ENCODE results near the gene TMEM150B. TPM values are rescaled to one million over a fixed set of nuclear protein-coding genes. Genes with fewer than 3 reads are reported as not detected.
A peak's percentile ranks its signal among the peaks of the same experiment; 100 is the strongest.

TMEM150B gene
- polyA plus RNA-seq, 3 donors: 10.1 to 65.6 (median 11.2) TPM

- Mint-ChIP-seq H3K27ac (no peak overlapping the region), H3K9me3 (peaks cover 0 to 5% (median 0%) of the 10 kb centered on the region in 7 donors), H3K36me3 (no peaks in the 10 kb centered on the region), H3K4me1 (no peaks in the 10 kb centered on the region), H3K4me3 (no peak overlapping the region), H3K27me3 (ENCODE audit: low read depth in 3 of 3) (peaks cover 16 to 25% (median 19%) of the 10 kb centered on the region in 3 donors)
- no peaks in the 10 kb centered on the region for H3K4me1 ChIP-seq (ENCODE audit: control insufficient read depth in 1 of 2, insufficient read depth in 2 of 2, low read length in 2 of 2)
- no peak for DNase-seq
- no peaks in the 10 kb centered on the region for H3K9me3 ChIP-seq (replicated peaks in 1 of 2; ENCODE audit: control insufficient read depth in 1 of 2, insufficient read depth in 1 of 2, low read length in 2 of 2)
- H3K36me3 ChIP-seq (replicated peaks in 1 of 2; ENCODE audit: control insufficient read depth in 1 of 2, insufficient read depth in 2 of 2, low read length in 2 of 2): no peaks in the 10 kb centered on the region
- H3K4me3 ChIP-seq (replicated peaks in 1 of 3; ENCODE audit: low read depth in 2 of 3, low read length in 3 of 3): no peak overlapping the region
- no peak overlapping the region for H3K4me2 ChIP-seq (replicated peaks; ENCODE audit: extremely low read depth, low read length, poor library complexity, severe bottlenecking)
- TF ChIP-seq CTCF (IDR thresholded peaks at IDR 0.05): no peak
- 95% methylated on average over 18 of the region's 21 CpGs for WGBS (ENCODE audit: insufficient coverage)
- peaks cover 0 to 8% of the 10 kb centered on the region in 2 donors for H3K27me3 ChIP-seq (ENCODE audit: control insufficient read depth in 2 of 2, insufficient read depth in 2 of 2, low read length in 2 of 2)
- H3K27ac ChIP-seq (ENCODE audit: low read depth in 1 of 2, low read length in 2 of 2): no peak overlapping the region
- intact Hi-C loops (cut with micrococcal nuclease): loop anchor here in 1 of 2 donors (5.0 kb wide), 1 partner anchor 35 kb away; no protein-coding TSS in a partner anchor
- no peaks in the 10 kb centered on the region for H4K20me1 ChIP-seq (ENCODE audit: insufficient read depth, low read length)
- H2AFZ ChIP-seq (ENCODE audit: insufficient read depth, low read depth, low read length, poor library complexity, severe bottlenecking): no peak overlapping the region
- no peak overlapping the region for H3K9ac ChIP-seq (ENCODE audit: insufficient read depth, low read length, poor library complexity, severe bottlenecking)
- no peaks in the 10 kb centered on the region for H3K79me2 ChIP-seq (ENCODE audit: insufficient read depth, low read length)
These were observed 37.6 kb downstream of the TMEM150B start for GRCh38 chr19:55287361-55288079.

GRCh38 chr19:55285229-55285890 is 39.8 kb downstream of the TMEM150B start:
- H3K27me3 ChIP-seq (ENCODE audit: control insufficient read depth in 2 of 2, insufficient read depth in 2 of 2, low read length in 2 of 2): peaks cover 0 to 8% of the 10 kb centered on the region in 2 donors
- Mint-ChIP-seq H3K9me3 (peaks cover 0 to 5% (median 0%) of the 10 kb centered on the region in 7 donors), H3K27ac (no peak overlapping the region), H3K27me3 (ENCODE audit: low read depth in 3 of 3) (peaks cover 16 to 25% (median 19%) of the 10 kb centered on the region in 3 donors), H3K4me1 (peaks cover 11% of the 10 kb centered on the region), H3K4me3 (no peak overlapping the region), H3K36me3 (no peaks in the 10 kb centered on the region)
- H3K9me3 ChIP-seq (replicated peaks in 1 of 2; ENCODE audit: control insufficient read depth in 1 of 2, insufficient read depth in 1 of 2, low read length in 2 of 2): no peaks in the 10 kb centered on the region
- no peaks in the 10 kb centered on the region for H3K79me2 ChIP-seq (ENCODE audit: insufficient read depth, low read length)
- DNase-seq: no peak
- TF ChIP-seq CTCF (IDR thresholded peaks at IDR 0.05): no peak
- H3K4me1 ChIP-seq (ENCODE audit: control insufficient read depth in 1 of 2, insufficient read depth in 2 of 2, low read length in 2 of 2): peaks cover 5 to 6% of the 10 kb centered on the region in 2 donors
- intact Hi-C loops (cut with micrococcal nuclease): loop anchor here in 1 of 2 donors (5.0 kb wide), 1 partner anchor 33 kb away; no protein-coding TSS in a partner anchor
- H3K27ac ChIP-seq (ENCODE audit: low read depth in 1 of 2, low read length in 2 of 2): no peak overlapping the region
- H3K9ac ChIP-seq (ENCODE audit: insufficient read depth, low read length, poor library complexity, severe bottlenecking): peak overlapping the region; percentile 4
- 82% methylated on average over 15 of the region's 18 CpGs for WGBS (ENCODE audit: insufficient coverage)
- no peaks in the 10 kb centered on the region for H3K36me3 ChIP-seq (replicated peaks in 1 of 2; ENCODE audit: control insufficient read depth in 1 of 2, insufficient read depth in 2 of 2, low read length in 2 of 2)
- no peak overlapping the region for H2AFZ ChIP-seq (ENCODE audit: insufficient read depth, low read depth, low read length, poor library complexity, severe bottlenecking)
- H4K20me1 ChIP-seq (ENCODE audit: insufficient read depth, low read length): no peaks in the 10 kb centered on the region
- no peak overlapping the region for H3K4me2 ChIP-seq (replicated peaks; ENCODE audit: extremely low read depth, low read length, poor library complexity, severe bottlenecking)
- no peak overlapping the region for H3K4me3 ChIP-seq (replicated peaks in 1 of 3; ENCODE audit: low read depth in 2 of 3, low read length in 3 of 3)

All from CD14-positive monocyte (primary cell).